HUES48 (cell line): Measurements from ENCODE around the gene GRIK4.
A peak's percentile ranks its signal among the peaks of the same experiment; 100 is the strongest.
"Not testable (repeated sequence)": the region's sequence is repeated elsewhere in the genome, so short reads cannot be mapped to it uniquely, and the experiment has no call there.

ENCODE experiments used
- H3K27ac ChIP-seq: one replicate; pipeline ENCODE4 v1.7.0; 2013; ENCODE audit warnings: low read depth, low read length, inconsistent platforms
- H3K27me3 ChIP-seq: 2 replicates; pipeline ENCODE4 v1.6.1; 2013; ENCODE audit warnings: mild to moderate bottlenecking, low read length; ENCODE audit not compliant: control insufficient read depth, insufficient read depth
- H3K36me3 ChIP-seq: 2 replicates; pipeline ENCODE4 v1.6.1; 2013; ENCODE audit warnings: low read length; ENCODE audit not compliant: control insufficient read depth, insufficient read depth
- H3K4me1 ChIP-seq: 2 replicates; pipeline ENCODE4 v1.6.1; 2013; ENCODE audit warnings: mild to moderate bottlenecking, low read length; ENCODE audit not compliant: control insufficient read depth, insufficient read depth
- H3K4me3 ChIP-seq: 2 replicates; pipeline ENCODE4 v1.5.1; 2013; ENCODE audit warnings: mild to moderate bottlenecking, low read depth, low read length
- H3K9ac ChIP-seq: 2 replicates; pipeline ENCODE4 v1.6.1; 2013; ENCODE audit warnings: mild to moderate bottlenecking, low read depth, low read length, moderate library complexity
- H3K9me3 ChIP-seq: 2 replicates; pipeline ENCODE4 v1.6.1; 2013; ENCODE audit warnings: low read length; ENCODE audit not compliant: control insufficient read depth, insufficient read depth

The GRIK4 gene

DNA sequence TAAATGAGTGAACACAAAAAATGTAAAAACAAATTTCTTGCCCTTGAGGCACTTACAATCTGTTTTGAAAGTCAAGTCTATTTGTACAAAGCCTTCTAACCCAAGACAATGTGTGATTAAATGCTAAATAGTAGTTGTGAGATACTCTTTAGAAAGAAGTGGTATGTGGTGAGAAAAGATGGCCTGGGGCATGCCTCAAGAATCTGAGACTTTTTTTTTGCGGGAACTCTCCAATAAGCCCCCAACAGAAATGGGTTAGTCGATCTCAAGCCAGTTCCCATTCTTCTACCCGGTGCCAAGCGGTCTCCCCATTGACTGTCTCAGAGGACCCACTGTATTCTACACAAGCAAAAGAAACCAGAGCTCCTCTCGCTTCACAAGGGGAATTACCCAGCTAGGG, 485.4 kb downstream of the GRIK4 start:
- Histone ChIP-seq H3K4me3 (no peak overlapping the region), H3K9me3 (no peaks in the 10 kb centered on the region), H3K36me3 (no peaks in the 10 kb centered on the region), H3K27me3 (no peaks in the 10 kb centered on the region), H3K9ac (no peak overlapping the region), H3K4me1 (peaks cover 13% of the 10 kb centered on the region), H3K27ac (no peak overlapping the region)

- Histone ChIP-seq H3K27ac (no peak overlapping the region), H3K4me1 (peaks cover 11% of the 10 kb centered on the region), H3K27me3 (no peaks in the 10 kb centered on the region), H3K9me3 (no peaks in the 10 kb centered on the region), H3K4me3 (no peak overlapping the region), H3K36me3 (no peaks in the 10 kb centered on the region), H3K9ac (no peak overlapping the region)
Measured at GRCh38 chr11:120998581-120998980, 487.0 kb downstream of the GRIK4 start.

DNA sequence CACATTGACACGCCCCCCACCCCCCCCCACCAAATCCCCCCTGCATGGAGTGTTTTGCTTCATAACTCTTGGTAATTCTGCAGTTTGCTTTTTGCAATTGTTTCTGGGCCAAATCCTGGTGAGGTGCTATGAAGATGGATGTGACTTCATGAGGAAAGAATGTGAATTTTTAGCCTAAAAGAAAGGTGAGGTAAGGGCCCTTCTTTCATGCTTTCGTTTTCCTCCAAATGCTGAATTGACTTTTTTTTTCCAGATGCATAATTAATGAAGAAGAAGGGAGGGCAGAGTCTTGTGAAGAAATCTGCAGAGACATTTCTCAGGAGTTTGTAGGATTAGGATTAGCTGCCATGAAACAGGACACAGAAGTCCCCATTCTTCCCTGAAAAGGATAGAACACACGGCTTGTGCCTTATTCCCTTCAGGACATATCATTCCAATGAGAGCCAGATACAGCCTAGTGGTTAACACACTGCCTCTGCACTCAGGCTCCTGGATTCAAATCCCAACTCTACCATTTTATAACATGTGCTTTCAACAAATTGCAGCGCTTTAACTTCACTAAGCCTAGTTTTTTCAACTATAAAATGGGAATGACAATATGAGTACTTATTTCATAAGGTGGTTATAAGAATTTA, 492.8 kb downstream of the GRIK4 start:
- Histone ChIP-seq H3K36me3 (no peaks in the 10 kb centered on the region), H3K27me3 (no peaks in the 10 kb centered on the region), H3K4me3 (no peak overlapping the region), H3K4me1 (peaks cover 18% of the 10 kb centered on the region), H3K9ac (no peak overlapping the region), H3K27ac (peak overlapping the region; percentile 46), H3K9me3 (no peaks in the 10 kb centered on the region)

DNA sequence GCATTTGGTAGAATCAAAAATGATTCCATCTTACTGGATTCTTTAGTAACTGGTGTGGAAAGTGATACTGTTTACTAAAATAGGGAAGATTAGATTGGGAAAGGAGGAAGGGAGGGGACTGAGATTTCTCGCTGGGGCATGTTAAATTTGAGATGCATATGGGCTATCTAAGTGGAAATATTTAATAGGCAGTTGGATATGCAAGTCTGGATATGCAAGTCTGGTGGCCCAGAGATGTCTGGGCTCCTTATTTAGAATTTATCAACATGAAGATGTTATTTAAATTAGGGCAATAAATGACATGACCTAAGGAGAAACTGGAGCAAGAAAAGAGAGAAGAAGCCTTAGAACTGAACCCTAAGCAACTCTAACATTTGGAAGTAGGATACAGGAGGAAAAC, 495.4 kb downstream of the GRIK4 start:
- H3K9me3 ChIP-seq: no peaks in the 10 kb centered on the region
- no peak overlapping the region for H3K4me3 ChIP-seq
- H3K27me3 ChIP-seq: no peaks in the 10 kb centered on the region
- no peak overlapping the region for H3K9ac ChIP-seq
- no peaks in the 10 kb centered on the region for H3K36me3 ChIP-seq
- H3K4me1 ChIP-seq: peaks cover 15% of the 10 kb centered on the region
- H3K27ac ChIP-seq: no peak overlapping the region

DNA sequence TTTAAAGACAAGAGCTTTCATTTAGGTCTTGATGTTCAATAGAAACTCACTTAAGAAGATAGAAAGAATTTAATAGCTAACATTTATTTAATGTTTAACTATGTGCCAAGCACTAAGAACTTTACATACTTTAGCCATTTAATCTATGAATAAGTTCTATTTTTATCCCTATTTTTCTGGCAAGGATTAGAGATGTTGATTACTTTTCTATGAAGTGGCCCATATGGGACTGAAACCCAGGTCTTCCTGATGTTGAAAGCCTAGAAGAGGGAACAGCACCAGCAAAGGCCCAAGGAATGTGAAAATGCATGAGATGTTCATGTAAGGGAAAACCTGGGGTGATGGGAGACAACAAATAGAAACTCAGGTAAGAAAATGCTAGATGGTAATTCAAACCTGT, 497.0 kb downstream of the GRIK4 start:
- Histone ChIP-seq H3K27me3 (no peaks in the 10 kb centered on the region), H3K9ac (no peak overlapping the region), H3K4me1 (peaks cover 15% of the 10 kb centered on the region; the same call in 1 of the 2 replicates), H3K9me3 (no peaks in the 10 kb centered on the region), H3K27ac (no peak overlapping the region), H3K36me3 (no peaks in the 10 kb centered on the region), H3K4me3 (no peak overlapping the region)

DNA sequence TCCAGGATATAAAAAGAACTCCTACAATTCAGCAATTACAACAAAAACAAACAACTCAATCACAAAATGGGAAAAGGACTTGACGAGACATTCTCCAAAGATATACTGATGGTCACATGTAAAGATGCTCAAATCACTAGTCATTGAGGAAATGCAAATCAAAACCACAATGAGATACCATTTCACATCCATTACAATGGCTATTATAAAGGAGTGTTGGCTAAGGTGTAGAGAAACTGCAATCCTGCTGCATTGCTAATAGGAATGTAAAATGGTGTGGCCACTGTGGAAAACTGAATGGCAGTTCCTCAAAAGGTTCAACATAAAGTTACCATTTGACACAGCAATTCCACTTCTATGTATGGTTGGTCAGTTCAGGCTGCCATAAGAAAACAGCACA, 500.5 kb downstream of the GRIK4 start:
- Histone ChIP-seq H3K27ac (peak overlapping the region; percentile 70), H3K9ac (no peak overlapping the region; the same call in 1 of the 2 replicates), H3K9me3 (no peaks in the 10 kb centered on the region), H3K4me3 (no peak overlapping the region), H3K4me1 (0 out of 2 replicates have a peak, but pooled peaks cover 7% of the 10 kb centered on the region), H3K27me3 (no peaks in the 10 kb centered on the region), H3K36me3 (no peaks in the 10 kb centered on the region)

DNA sequence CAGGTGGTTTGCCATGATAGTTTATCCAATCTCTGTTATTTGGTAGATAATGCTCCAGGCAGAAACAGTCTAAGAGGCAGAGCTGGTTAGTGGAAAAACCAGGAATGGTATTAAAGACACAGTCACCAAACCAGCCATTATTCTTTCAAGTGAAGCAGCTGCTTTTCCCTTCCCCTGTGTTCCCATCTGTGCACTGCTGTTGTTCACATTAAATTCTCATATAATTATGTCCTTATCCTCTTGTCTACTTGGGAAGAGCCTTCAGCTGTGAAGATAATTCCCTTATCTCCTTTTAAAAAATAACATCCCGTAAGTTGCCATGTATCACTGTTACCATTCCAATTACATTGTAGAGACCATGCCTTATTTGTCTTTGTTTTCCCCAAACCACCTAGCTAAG, 507.2 kb downstream of the GRIK4 start:
- H3K36me3 ChIP-seq: no peaks in the 10 kb centered on the region
- H3K4me1 ChIP-seq: no peaks in the 10 kb centered on the region
- no peaks in the 10 kb centered on the region for H3K9me3 ChIP-seq
- no peak overlapping the region for H3K4me3 ChIP-seq
- no peaks in the 10 kb centered on the region for H3K27me3 ChIP-seq
- H3K27ac ChIP-seq: no peak overlapping the region
- no peak overlapping the region for H3K9ac ChIP-seq

GRCh38 chr11:121021718-121022117, 510.2 kb downstream of the GRIK4 start:
- H3K27ac ChIP-seq, H3K4me3 ChIP-seq, H3K9ac ChIP-seq, H3K9me3 ChIP-seq, H3K27me3 ChIP-seq, H3K36me3 ChIP-seq: not testable (repeated sequence)
- peaks cover 12% of the 10 kb centered on the region for H3K4me1 ChIP-seq

DNA sequence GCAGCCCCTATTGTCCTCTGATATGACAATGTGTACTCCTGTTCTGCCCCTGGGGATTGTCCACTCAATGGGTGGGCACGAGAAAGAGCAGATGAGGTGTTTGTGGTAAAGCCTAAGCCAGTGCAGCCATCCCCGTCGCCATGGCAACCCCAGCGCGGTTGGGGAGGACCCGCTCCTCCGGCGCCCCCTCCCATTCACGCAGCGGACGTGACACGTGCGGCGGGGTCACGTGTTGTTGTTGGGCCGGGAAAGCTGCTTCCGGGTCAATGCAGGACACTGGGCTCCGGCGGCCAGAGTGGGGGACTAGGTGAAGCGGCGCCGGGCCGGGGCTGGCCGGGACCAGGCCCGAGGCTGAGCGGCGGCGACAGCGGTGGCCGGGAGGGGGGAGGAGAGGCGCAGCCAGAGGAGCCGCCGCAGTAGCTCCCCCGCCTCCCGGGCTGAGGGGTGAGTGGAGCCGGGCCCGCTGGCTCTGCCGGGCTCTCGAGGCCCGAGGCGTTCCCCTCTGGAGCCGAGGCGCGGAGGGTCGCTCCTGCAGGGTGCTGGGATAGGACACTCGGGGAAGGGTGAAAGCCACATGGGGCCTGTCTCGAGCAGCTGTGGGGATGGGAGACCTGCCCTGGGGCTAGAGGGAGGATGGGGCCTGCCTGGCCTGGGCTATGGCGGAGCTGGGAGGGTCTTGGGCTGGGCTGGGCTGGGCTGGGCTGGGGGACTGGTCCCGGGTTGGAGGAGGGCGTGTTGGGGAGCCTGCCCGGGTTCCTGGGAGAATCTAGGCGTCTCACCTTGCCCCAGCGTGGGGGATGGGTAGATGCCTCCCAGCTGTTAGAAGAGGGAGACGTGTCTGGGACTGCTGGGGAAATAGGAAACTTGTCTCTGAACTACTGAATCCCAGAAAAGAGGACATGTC, 512.6 kb downstream of the GRIK4 start, which contains the start of gene TBCEL:
TSS of gene TBCEL (plus strand) at position 255 of the 904 bp plus-strand sequence. CDS start 21,589 bp downstream, outside the sequence.
- Histone ChIP-seq H3K9me3 (no peaks in the 10 kb centered on the region), H3K27ac (peak within 1 kb of the TSS; percentile 66), H3K4me1 (peaks cover 12% of the 10 kb centered on the region), H3K27me3 (no peaks in the 10 kb centered on the region), H3K36me3 (no peaks in the 10 kb centered on the region), H3K9ac (peak within 1 kb of the TSS; percentile 68), H3K4me3 (peak within 1 kb of the TSS; percentile 75)

DNA sequence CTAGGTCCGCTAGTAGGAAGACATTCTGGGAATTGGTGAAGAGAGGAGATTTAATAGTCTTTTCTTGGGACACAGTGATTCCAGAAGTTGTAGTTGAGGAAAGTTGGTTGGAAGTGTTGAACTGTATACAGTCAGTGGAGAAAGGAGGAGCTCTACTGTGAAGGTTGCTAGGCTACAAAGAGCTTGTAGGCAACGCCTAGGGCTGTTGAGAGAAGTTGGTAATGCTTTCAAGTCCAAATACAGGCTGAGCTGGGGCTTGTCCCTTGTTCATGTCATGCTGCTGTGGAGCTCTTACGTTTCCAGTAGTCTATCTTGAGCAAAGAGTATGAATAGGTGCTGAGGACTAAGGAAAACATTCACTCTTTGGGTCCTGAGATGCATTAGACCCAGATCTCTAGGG, 513.4 kb downstream of the GRIK4 start:
- Histone ChIP-seq H3K36me3 (no peaks in the 10 kb centered on the region; the same call in 1 of the 2 replicates), H3K27ac (no peak overlapping the region), H3K9ac (0 out of 2 replicates have a peak overlapping the region, but pooled peaks have one; percentile 43), H3K27me3 (no peaks in the 10 kb centered on the region), H3K4me3 (peak overlapping the region; percentile 75), H3K4me1 (peaks cover 12% of the 10 kb centered on the region), H3K9me3 (no peaks in the 10 kb centered on the region)

DNA sequence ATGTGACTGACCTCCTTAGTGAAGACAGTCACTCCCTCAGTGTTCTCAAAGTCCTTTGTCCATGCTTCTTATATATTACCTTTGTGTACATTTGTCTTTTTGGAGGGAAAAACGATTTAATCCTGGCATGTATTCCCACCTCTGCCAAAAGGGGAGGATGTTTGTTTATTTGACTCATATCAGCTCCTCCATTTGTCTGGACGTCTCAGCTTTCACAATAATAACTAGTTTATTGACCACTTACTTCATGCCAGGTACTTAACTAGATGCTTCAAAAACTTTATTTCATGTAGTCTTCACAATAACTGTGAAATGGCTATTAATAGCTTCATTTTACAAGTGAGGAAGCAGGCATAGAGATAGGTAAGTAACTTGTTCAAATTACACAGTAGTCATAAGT, 517.6 kb downstream of the GRIK4 start:
- Histone ChIP-seq H3K27ac (no peak overlapping the region), H3K4me1 (peaks cover 12% of the 10 kb centered on the region), H3K9me3 (no peaks in the 10 kb centered on the region), H3K4me3 (no peak overlapping the region), H3K36me3 (no peaks in the 10 kb centered on the region; the same call in 1 of the 2 replicates), H3K9ac (no peak overlapping the region), H3K27me3 (no peaks in the 10 kb centered on the region)
